Testis (tissue), 3 donors: ENCODE data around the gene SPDYA. TPM values are rescaled to one million over a fixed set of nuclear protein-coding genes. Genes with fewer than 3 reads are reported as not detected.

Source experiments
- DNase-seq: peaks from one replicate; pipeline ENCODE4 v3.0.0-alpha.2; 2019
- H3K27ac ChIP-seq, 2 donors: fragments of 200-600 bp; sonication (generic); one replicate each; pipeline ENCODE4 v1.5.1; 2019
- H3K27me3 ChIP-seq: fragments of 200-600 bp; sonication (generic); one replicate; pipeline ENCODE4 v1.5.1; 2019
- H3K36me3 ChIP-seq: fragments of 200-600 bp; sonication (generic); one replicate; pipeline ENCODE4 v1.5.1; 2017; ENCODE audit warnings: low read depth; ENCODE audit errors: missing control alignments
- H3K4me1 ChIP-seq: fragments of 200-600 bp; sonication (generic); one replicate; pipeline ENCODE4 v1.5.1; 2019
- H3K4me3 ChIP-seq, 2 donors: fragments of 200-600 bp; sonication (generic); one replicate each; pipeline ENCODE4 v1.5.1; 2017 to 2019
- H3K9me3 ChIP-seq: fragments of 200-600 bp; sonication (generic); one replicate; pipeline ENCODE4 v1.5.1; 2017
- CTCF ChIP-seq, 3 experiments: fragments of 450-650 bp in 2 of 3; fragments of 200-600 bp in 1 of 3; sonication (generic) in 1 of 3; IDR thresholded peaks; one replicate each; pipeline ENCODE4 v1.5.1; 2016 to 2019; ENCODE audit warnings: antibody characterized with exemption in 3 of 3, mild to moderate bottlenecking in 2 of 3, moderate library complexity in 1 of 3
- POLR2A ChIP-seq: fragments of 450-650 bp; IDR thresholded peaks from one replicate; pipeline ENCODE4 v1.6.1; 2017; ENCODE audit warnings: antibody characterized with exemption, mild to moderate bottlenecking, moderate library complexity
- WGBS, 2 donors: methylation state at CpG; one replicate each; pipeline ENCODE4 v1.1.5; 2018; 5-methylcytosine and 5-hydroxymethylcytosine counted together
- intact Hi-C: fragments of 100-400 bp; cut with DNase I; formaldehyde crosslinking; loops from one replicate; pipeline ENCODE4 v1.15.1; 2023; ENCODE audit warnings: low total_unique reads
- polyA plus RNA-seq: library from polyadenylated mRNA; stranded (reverse); fragments of 350-450 nt; fragmentation: Illumina TruSeq; extraction: RNeasy Lipid Tissue Mini Kit (QIAGEN cat#74804); gene quantifications from one replicate; pipeline ENCODE4 v1.2.3, GENCODE V29; 2014; ENCODE audit warnings: low read depth, low replicate concordance; ENCODE audit not compliant: insufficient read depth
- total RNA-seq, 2 donors: library from RNA; depleted of rRNA; stranded (reverse); fragments of >200 nt; gene quantifications; one replicate each; pipeline ENCODE4 v1.2.3, GENCODE V29; 2016

SPDYA gene
- total and polyA plus RNA-seq, 3 donors from 2014 or later, result 28.7 to 93.7 (median 40.9) TPM

- Histone ChIP-seq H3K9me3 (no peaks in the 10 kb centered on the region), H3K27ac (peak overlapping the region in 1 of 2 donors; percentile 33), H3K27me3 (no peaks in the 10 kb centered on the region), H3K4me1 (no peaks in the 10 kb centered on the region), H3K36me3 (no peaks in the 10 kb centered on the region), H3K4me3 (no peak overlapping the region)
- no peak for DNase-seq
- intact Hi-C loops, result no loop called here
- whole genome bisulfite sequencing, 2 donors, result 29 to 49% methylated on average over 4 of the region's 4 CpGs
- no peak for TF ChIP-seq POLR2A
- no peak for TF ChIP-seq CTCF (IDR thresholded peaks at IDR 0.05)
These were observed 14.0 kb upstream of the SPDYA start for GRCh38 chr2:28796620-28797019.

GRCh38 chr2:28801726-28802125, 8.9 kb upstream of the SPDYA start:
- no peak for DNase-seq
- intact Hi-C loops, result no loop called here
- WGBS, 2 donors, result 83 to 88% methylated on average over 3 of the region's 3 CpGs
- H3K27ac ChIP-seq, result no peak overlapping the region
- H3K36me3 ChIP-seq, result no peaks in the 10 kb centered on the region
- no peaks in the 10 kb centered on the region for H3K4me1 ChIP-seq
- H3K27me3 ChIP-seq, result no peaks in the 10 kb centered on the region
- no peaks in the 10 kb centered on the region for H3K9me3 ChIP-seq
- TF ChIP-seq CTCF (IDR thresholded peaks at IDR 0.05), result no peak
- no peak for TF ChIP-seq POLR2A
- no peak overlapping the region for H3K4me3 ChIP-seq

GRCh38 chr2:28802975-28803429, 7.6 kb upstream of the SPDYA start:
- Histone ChIP-seq H3K27ac (peak overlapping the region in 1 of 2 donors; percentile 15), H3K9me3 (no peaks in the 10 kb centered on the region)
- DNase-seq, result no peak

GRCh38 chr2:28809927-28810326, 707 bp upstream of the SPDYA start:
- H3K4me3 ChIP-seq, result peak overlapping the region; percentile 67 to 70

More at GRCh38 chr2:28802975-28803429, 7.6 kb upstream of the SPDYA start:
- Histone ChIP-seq H3K4me3 (no peak overlapping the region), H3K36me3 (no peaks in the 10 kb centered on the region), H3K4me1 (no peaks in the 10 kb centered on the region), H3K27me3 (no peaks in the 10 kb centered on the region)
- TF ChIP-seq POLR2A (no peak), CTCF (IDR thresholded peaks at IDR 0.05) (no peak)
- intact Hi-C loops, result no loop called here
- 67 to 74% methylated on average over 4 of the region's 4 CpGs for WGBS, 2 donors

More at GRCh38 chr2:28809927-28810326, 707 bp upstream of the SPDYA start:
- H3K36me3 ChIP-seq, result no peaks in the 10 kb centered on the region
- H3K9me3 ChIP-seq, result no peaks in the 10 kb centered on the region
- 39 to 59% methylated on average over 10 of the region's 10 CpGs for WGBS, 2 donors
- no peaks in the 10 kb centered on the region for H3K27me3 ChIP-seq
- TF ChIP-seq POLR2A (no peak), CTCF (IDR thresholded peaks at IDR 0.05) (no peak)
- H3K27ac ChIP-seq, result peak overlapping the region; percentile 24 to 55
- intact Hi-C loops, result no loop called here
- peaks cover 9% of the 10 kb centered on the region for H3K4me1 ChIP-seq
- no peak for DNase-seq
